ENCODE data around the gene PKP2.
A peak's percentile ranks its signal among the peaks of the same experiment; 100 is the strongest.

Gene PKP2

DNA sequence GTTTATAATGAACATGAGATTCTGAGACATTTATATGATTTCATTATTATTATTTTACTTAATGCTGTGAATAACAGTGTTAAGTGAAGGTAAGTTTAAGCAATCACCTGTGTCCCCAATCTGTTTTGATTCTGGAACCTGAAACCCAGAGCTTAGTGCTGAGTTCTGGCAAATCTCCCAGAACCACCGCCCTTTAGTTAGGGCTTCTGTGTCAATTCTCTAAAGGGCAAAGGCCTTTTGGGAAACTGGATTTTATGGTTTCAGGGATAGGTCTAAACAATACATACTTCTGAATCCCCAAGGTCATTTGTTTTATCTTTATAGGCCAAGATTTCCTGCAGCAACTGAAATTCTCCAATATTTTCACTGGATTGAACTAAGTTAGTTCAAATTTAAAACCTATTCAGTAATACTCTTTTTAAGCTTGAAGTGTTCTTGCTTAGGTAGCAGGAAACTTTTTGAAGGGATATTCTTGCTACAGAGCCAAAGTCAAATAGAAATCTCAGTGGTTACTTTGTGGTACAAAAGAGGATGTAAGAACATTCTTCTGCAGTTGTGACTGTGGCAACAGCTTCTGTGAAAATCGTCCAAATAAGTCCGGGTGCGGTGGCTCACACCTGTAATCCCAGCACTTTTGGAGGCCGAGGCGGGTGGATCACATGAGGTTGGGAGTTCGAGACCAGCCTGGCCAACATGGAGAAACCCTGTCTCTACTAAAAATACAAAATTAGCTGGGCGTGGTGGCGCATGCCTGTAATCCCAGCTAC is 10.0 kb upstream of the PKP2 start:
- Histone ChIP-seq H4K8ac (ENCODE audit: low read depth, low read length) (no peak overlapping the region), H4K91ac (ENCODE audit: low read depth, low read length) (no peak overlapping the region), H3K18ac (ENCODE audit: low read length) (no peak overlapping the region), H3K36me3 (ENCODE audit: control insufficient read depth in 1 of 2, insufficient read depth in 2 of 2, low read length in 2 of 2) (no peaks in the 10 kb centered on the region), H3K9me3 (ENCODE audit: insufficient read depth, low read depth, low read length) (no peaks in the 10 kb centered on the region), H3K79me1 (ENCODE audit: low read length) (peaks cover 2% of the 10 kb centered on the region), H2AFZ (ENCODE audit: insufficient read depth, low read length, poor library complexity) (no peak overlapping the region), H3K27ac (ENCODE audit: low read depth, low read length) (no peak overlapping the region), H2BK5ac (ENCODE audit: low read depth, low read length, poor library complexity) (no peak overlapping the region), H4K12ac (ENCODE audit: low read depth, low read length) (no peak overlapping the region), H3K79me2 (ENCODE audit: control insufficient read depth, insufficient read depth, low read length, poor library complexity) (no peaks in the 10 kb centered on the region), H3K4me3 (ENCODE audit: low read depth, low read length) (no peak overlapping the region), H2BK12ac (ENCODE audit: low read length) (no peak overlapping the region), H3K27me3 (ENCODE audit: insufficient read depth, low read length) (no peaks in the 10 kb centered on the region), H3K4ac (ENCODE audit: low read depth, low read length) (no peak overlapping the region), H3K9ac (ENCODE audit: low read length) (no peak overlapping the region), H2AK5ac (ENCODE audit: low read length) (no peak overlapping the region), H2BK120ac (ENCODE audit: insufficient read depth, low read length, poor library complexity) (no peak overlapping the region), H3K4me2 (ENCODE audit: low read length) (no peak overlapping the region), H3K14ac (ENCODE audit: low read length) (no peak overlapping the region), H3K4me1 (ENCODE audit: control insufficient read depth in 1 of 2, insufficient read depth in 2 of 2, low read length in 2 of 2) (peaks cover 0 to 3% of the 10 kb centered on the region in 2 experiments), H3K23ac (ENCODE audit: low read length) (no peak overlapping the region)
- no peak for DNase-seq
- no CpG with 5 or more reads among the region's 9 CpGs for WGBS (ENCODE audit: extremely low coverage, insufficient coverage, insufficient read length)

GRCh38 chr12:32903763-32904162 is 7.2 kb upstream of the PKP2 start:
- H3K9ac ChIP-seq (ENCODE audit: low read length) = no peak overlapping the region
- H2BK12ac ChIP-seq (ENCODE audit: low read length) = no peak overlapping the region
- H3K27me3 ChIP-seq (ENCODE audit: insufficient read depth, low read length) = no peaks in the 10 kb centered on the region
- H3K18ac ChIP-seq (ENCODE audit: low read length) = no peak overlapping the region
- DNase-seq = no peak
- H3K4me3 ChIP-seq (ENCODE audit: low read depth, low read length) = no peak overlapping the region
- no peak overlapping the region for H3K27ac ChIP-seq (ENCODE audit: low read depth, low read length)
- no peak overlapping the region for H3K23ac ChIP-seq (ENCODE audit: low read length)
- no peaks in the 10 kb centered on the region for H3K36me3 ChIP-seq (ENCODE audit: control insufficient read depth in 1 of 2, insufficient read depth in 2 of 2, low read length in 2 of 2)
- no peak overlapping the region for H3K4ac ChIP-seq (ENCODE audit: low read depth, low read length)
- H2BK120ac ChIP-seq (ENCODE audit: insufficient read depth, low read length, poor library complexity) = no peak overlapping the region
- H3K14ac ChIP-seq (ENCODE audit: low read length) = no peak overlapping the region
- no peaks in the 10 kb centered on the region for H3K9me3 ChIP-seq (ENCODE audit: insufficient read depth, low read depth, low read length)
- no peak overlapping the region for H3K4me2 ChIP-seq (ENCODE audit: low read length)
- no peak overlapping the region for H4K12ac ChIP-seq (ENCODE audit: low read depth, low read length)
- peaks cover 3% of the 10 kb centered on the region in 2 experiments for H3K4me1 ChIP-seq (ENCODE audit: control insufficient read depth in 1 of 2, insufficient read depth in 2 of 2, low read length in 2 of 2)
- no peak overlapping the region for H2BK5ac ChIP-seq (ENCODE audit: low read depth, low read length, poor library complexity)
- peaks cover 2% of the 10 kb centered on the region for H3K79me2 ChIP-seq (ENCODE audit: control insufficient read depth, insufficient read depth, low read length, poor library complexity)
- H4K8ac ChIP-seq (ENCODE audit: low read depth, low read length) = no peak overlapping the region
- no peak overlapping the region for H2AFZ ChIP-seq (ENCODE audit: insufficient read depth, low read length, poor library complexity)
- no CpG with 5 or more reads among the region's 1 CpG for WGBS (ENCODE audit: extremely low coverage, insufficient coverage, insufficient read length)
- H4K91ac ChIP-seq (ENCODE audit: low read depth, low read length) = no peak overlapping the region
- H2AK5ac ChIP-seq (ENCODE audit: low read length) = no peak overlapping the region
- H3K79me1 ChIP-seq (ENCODE audit: low read length) = peaks cover 4% of the 10 kb centered on the region

- Histone ChIP-seq H3K18ac (ENCODE audit: low read length) (no peak overlapping the region), H4K91ac (ENCODE audit: low read depth, low read length) (no peak overlapping the region), H3K14ac (ENCODE audit: low read length) (no peak overlapping the region), H3K9ac (ENCODE audit: low read length) (no peak overlapping the region), H3K79me2 (ENCODE audit: control insufficient read depth, insufficient read depth, low read length, poor library complexity) (peaks cover 2% of the 10 kb centered on the region), H3K36me3 (ENCODE audit: control insufficient read depth in 1 of 2, insufficient read depth in 2 of 2, low read length in 2 of 2) (no peaks in the 10 kb centered on the region), H2AK5ac (ENCODE audit: low read length) (no peak overlapping the region), H4K12ac (ENCODE audit: low read depth, low read length) (no peak overlapping the region), H3K79me1 (ENCODE audit: low read length) (peaks cover 4% of the 10 kb centered on the region), H3K27ac (ENCODE audit: low read depth, low read length) (no peak overlapping the region), H3K4me3 (ENCODE audit: low read depth, low read length) (no peak overlapping the region), H3K27me3 (ENCODE audit: insufficient read depth, low read length) (no peaks in the 10 kb centered on the region), H3K23ac (ENCODE audit: low read length) (no peak overlapping the region), H2BK5ac (ENCODE audit: low read depth, low read length, poor library complexity) (no peak overlapping the region), H2BK12ac (ENCODE audit: low read length) (no peak overlapping the region), H3K9me3 (ENCODE audit: insufficient read depth, low read depth, low read length) (no peaks in the 10 kb centered on the region), H4K8ac (ENCODE audit: low read depth, low read length) (no peak overlapping the region), H3K4me2 (ENCODE audit: low read length) (no peak overlapping the region), H2AFZ (ENCODE audit: insufficient read depth, low read length, poor library complexity) (no peak overlapping the region), H3K4me1 (ENCODE audit: control insufficient read depth in 1 of 2, insufficient read depth in 2 of 2, low read length in 2 of 2) (peaks cover 3% of the 10 kb centered on the region in 2 experiments), H2BK120ac (ENCODE audit: insufficient read depth, low read length, poor library complexity) (no peak overlapping the region), H3K4ac (ENCODE audit: low read depth, low read length) (no peak overlapping the region)
- DNase-seq = no peak
- WGBS (ENCODE audit: extremely low coverage, insufficient coverage, insufficient read length) = no CpG with 5 or more reads among the region's 1 CpG
These were observed 6.7 kb upstream of the PKP2 start for GRCh38 chr12:32903318-32903717.

DNA sequence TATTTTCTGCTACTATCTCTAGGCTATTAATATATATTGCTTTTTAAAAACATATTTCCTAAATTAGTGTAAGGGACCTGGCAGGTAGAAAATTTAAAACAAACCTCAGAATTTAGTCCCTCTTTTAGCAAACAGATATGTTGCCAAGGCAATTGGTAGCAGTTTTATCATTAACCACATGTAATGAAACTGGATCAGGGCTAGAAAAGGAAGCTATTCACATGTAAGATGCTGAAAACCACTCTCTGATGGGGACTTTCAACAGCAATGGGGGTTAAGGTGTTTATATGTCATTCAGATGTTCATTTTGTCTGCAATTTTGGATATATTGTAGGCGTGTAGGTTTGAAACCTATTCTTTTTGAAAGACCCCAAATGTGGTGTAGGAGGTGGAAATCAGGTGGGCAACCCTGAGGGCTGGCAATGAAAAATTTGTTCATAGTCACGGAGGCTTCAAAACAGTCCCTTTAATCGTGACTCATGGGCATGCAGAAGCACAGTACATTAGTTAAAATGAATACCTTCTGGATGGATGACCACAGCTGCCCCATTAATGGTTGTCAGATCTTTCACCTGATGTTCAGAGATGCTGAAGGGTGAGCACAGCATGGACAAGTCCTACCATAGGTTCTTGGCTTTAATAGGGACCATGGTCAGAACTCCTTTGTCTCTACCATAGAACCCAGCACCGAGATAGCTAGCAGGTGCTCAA is 5.9 kb upstream of the PKP2 start:
- no peak overlapping the region for H2AFZ ChIP-seq (ENCODE audit: insufficient read depth, low read length, poor library complexity)
- H2BK5ac ChIP-seq (ENCODE audit: low read depth, low read length, poor library complexity) = no peak overlapping the region

More for the DNA sequence above, 5.9 kb upstream of the PKP2 start:
- H3K9me3 ChIP-seq (ENCODE audit: insufficient read depth, low read depth, low read length) = no peaks in the 10 kb centered on the region
- H3K27me3 ChIP-seq (ENCODE audit: insufficient read depth, low read length) = no peaks in the 10 kb centered on the region
- H3K4me2 ChIP-seq (ENCODE audit: low read length) = no peak overlapping the region
- H3K4me1 ChIP-seq (ENCODE audit: control insufficient read depth in 1 of 2, insufficient read depth in 2 of 2, low read length in 2 of 2) = peaks cover 6 to 8% of the 10 kb centered on the region in 2 experiments
- no peak for DNase-seq
- no peak overlapping the region for H3K18ac ChIP-seq (ENCODE audit: low read length)
- no peaks in the 10 kb centered on the region for H3K36me3 ChIP-seq (ENCODE audit: control insufficient read depth in 1 of 2, insufficient read depth in 2 of 2, low read length in 2 of 2)
- H3K14ac ChIP-seq (ENCODE audit: low read length) = no peak overlapping the region
- H3K9ac ChIP-seq (ENCODE audit: low read length) = no peak overlapping the region
- no peak overlapping the region for H4K91ac ChIP-seq (ENCODE audit: low read depth, low read length)
- H4K8ac ChIP-seq (ENCODE audit: low read depth, low read length) = no peak overlapping the region
- H3K4me3 ChIP-seq (ENCODE audit: low read depth, low read length) = no peak overlapping the region
- H4K12ac ChIP-seq (ENCODE audit: low read depth, low read length) = no peak overlapping the region
- no peak overlapping the region for H2BK120ac ChIP-seq (ENCODE audit: insufficient read depth, low read length, poor library complexity)
- no CpG with 5 or more reads among the region's 4 CpGs for WGBS (ENCODE audit: extremely low coverage, insufficient coverage, insufficient read length)
- no peak overlapping the region for H3K23ac ChIP-seq (ENCODE audit: low read length)
- H2AK5ac ChIP-seq (ENCODE audit: low read length) = peak overlapping the region; percentile 46
- H3K27ac ChIP-seq (ENCODE audit: low read depth, low read length) = no peak overlapping the region
- H3K79me2 ChIP-seq (ENCODE audit: control insufficient read depth, insufficient read depth, low read length, poor library complexity) = peaks cover 2% of the 10 kb centered on the region
- H2BK12ac ChIP-seq (ENCODE audit: low read length) = no peak overlapping the region
- peaks cover 4% of the 10 kb centered on the region for H3K79me1 ChIP-seq (ENCODE audit: low read length)
- H3K4ac ChIP-seq (ENCODE audit: low read depth, low read length) = no peak overlapping the region
